Stimulated activated CD4-positive, alpha-beta T cell treated with anti-CD3 and anti-CD28 coated beads, Interleukin-1b, Interleukin-23, amount 100 ng/mL, for 4 hours (primary cell): ENCODE data around the gene TRIM63.

ENCODE experiments used
- DNase-seq, 2 donors: peaks; one replicate each; pipeline ENCODE4 v3.0.0-alpha.2; 2020; ENCODE audit warnings: low read depth in 2 of 2

Gene TRIM63

DNA sequence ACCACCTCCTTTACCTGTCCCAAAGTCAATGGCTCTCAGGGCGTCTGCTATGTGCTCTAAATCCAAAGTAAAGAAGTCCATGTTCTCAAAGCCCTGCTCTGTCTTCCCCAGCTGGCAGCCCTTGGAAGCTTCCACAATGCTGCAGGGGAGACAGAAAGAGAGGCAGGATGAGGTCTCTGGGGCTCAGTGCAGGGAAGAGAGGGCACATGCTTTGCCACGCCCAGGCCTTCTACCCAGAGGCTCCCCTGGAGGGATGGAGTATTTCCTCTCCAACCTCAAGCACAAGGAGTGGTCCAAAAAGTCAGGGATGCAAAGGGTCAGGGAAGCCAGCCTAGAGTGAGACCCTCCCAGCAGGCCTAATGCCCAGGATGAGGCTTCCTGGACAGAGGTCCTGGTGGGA is 10.2 kb downstream of the TRIM63 start:
- DNase-seq = no peak

DNA sequence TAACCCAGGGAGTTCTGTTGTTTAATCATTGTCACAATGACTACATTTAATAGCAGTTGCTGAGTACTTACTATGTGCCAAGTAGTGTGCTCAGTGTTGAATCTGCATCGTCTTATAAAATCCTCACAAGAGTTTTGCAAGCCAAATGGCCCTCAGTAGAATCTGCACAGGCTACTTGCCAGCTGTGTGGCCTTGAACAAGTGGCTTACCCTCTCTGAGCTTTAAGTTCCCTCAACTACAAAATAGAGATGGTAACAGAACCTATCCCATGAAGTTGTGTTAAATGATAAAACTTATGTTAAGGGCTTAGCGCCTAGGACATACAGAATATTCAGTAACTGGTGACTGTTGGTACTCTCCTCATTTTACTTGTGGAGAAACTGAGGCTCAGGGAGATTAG is 12.4 kb downstream of the TRIM63 start:
- DNase-seq = no peak

DNA sequence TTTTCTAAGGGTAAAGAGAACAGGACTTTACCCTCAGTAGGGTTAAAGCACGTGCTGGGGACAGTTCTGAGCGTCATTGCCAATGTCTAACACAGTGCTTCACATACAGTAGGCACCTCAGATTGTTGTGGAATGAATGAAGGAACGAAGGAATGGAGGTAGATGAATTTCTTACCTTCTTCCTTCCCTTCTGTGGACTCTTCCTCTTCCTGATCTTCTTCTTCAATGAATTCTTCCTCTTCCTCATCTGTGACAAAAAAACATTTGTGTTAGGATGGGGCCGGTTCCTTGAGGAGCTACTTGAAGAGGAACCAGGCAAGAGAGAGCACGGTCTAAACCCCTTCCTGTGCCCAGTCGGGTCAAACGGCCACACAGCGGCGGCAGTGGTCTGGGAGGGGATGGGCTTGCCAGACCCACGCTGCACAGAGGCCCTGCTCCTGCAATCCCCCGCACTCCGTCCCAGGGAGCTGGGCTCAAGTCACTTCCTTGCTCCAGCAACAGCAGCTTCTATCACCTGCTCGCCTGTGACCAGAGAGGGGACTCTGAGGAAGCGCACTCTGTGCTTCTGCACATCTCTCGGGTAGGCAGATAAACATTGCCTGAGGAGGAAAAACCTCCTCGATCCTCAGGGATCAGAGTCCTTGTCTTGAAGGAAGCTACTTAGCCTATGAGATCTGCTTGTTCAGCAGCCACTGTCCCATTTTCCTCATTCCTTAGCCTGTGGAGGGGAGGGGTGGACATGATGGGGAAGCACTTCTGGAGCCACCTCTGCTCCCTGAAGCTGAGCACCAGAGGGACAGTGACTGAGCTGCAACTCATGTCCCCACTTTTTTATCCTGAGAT is 13.5 kb downstream of the TRIM63 start:
- DNase-seq = no peak

- no peak for DNase-seq
Observed at GRCh38 chr1:26050248-26050640, 17.2 kb downstream of the TRIM63 start.

DNA sequence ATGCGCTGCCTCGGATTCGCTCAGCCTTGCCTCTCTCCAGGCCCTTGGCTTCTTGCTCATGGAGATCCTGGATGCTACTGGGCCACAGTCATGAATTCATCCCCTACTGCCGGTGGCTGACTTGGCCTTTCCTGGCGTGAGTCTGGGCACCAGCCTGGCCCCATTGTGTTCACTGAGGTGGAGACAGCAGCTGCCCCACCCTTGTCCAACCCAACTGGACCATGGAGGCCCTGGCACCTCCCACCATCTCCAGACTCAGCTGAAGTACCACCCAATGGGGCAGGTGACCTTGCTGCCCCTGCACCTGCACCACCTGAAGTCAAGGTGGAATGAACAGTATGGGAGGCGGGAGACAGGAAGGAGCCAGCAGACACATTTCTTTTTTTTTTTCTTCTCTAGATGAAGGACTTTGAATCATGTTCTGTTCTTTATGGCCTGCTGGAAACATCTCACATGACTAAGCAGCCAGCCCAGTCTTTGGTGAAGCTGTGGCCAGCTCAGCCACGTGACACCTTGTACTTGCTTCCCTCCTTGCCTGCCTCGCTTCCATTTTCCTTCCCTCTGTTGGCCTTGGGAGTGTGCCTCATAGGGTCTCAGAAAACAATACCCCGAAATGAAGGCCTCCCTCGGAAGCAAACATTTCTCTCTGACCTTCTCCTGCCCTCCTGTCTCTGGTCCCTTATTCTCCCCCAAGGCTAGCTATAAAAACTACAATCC is 17.7 kb downstream of the TRIM63 start:
- no peak for DNase-seq

DNA sequence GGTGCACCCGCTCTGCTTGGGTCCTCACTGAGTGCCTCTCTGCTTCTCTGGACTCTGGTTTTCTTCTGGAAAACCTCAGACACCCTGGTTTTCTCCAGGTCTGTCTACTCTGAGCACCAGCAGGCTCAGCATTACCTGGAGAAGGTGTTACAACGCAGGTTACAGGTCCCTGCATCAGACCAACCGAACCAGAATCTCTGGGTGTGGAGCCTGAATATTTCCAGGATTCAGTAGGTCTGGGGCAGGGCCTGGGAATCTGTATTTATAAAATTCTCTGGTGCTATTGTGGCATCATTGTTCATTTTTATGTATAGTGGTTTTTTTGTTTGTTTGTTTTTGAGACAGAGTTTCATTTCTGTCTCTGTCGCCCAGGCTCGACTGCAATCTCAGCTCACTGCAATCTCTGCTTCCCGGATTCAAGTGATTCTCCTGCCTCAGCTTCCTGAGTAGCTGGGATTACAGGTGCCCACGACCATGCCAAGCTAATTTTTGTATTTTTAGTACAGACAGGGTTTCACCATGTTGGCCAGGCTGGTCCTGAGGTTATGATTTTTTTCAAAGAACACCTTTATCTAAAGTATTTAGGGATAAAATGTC is 20.1 kb downstream of the TRIM63 start:
- DNase-seq = no peak

- no peak for DNase-seq
Observed at GRCh38 chr1:26046246-26047095, 21.0 kb downstream of the TRIM63 start.

DNA sequence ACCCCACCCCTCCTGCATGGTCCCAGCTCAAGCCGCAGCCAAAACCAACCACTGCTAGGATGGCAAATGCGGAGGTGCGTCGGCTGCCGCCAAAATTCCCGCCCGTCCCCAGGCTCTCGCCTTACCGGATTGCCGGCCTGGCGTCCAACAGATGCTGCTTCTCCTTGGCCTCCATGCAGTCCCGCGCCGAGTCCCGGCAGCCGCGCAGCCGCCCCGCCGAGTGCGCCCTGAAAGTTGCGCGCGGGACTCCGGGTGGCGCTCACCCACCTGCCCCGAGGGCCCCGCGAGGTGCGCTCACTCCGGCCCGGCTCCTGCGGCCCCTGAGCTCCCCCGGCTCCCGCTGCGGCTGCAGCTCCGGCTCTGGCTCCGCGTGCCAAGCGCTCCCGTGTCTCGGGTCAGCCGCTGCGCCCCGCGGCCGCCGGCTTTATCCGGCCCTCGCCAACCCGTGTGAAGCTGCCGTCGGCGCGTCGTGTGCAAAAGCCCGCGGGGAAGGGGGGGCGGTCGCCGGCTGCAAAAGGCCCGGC is 21.6 kb downstream of the TRIM63 start, which contains the start of gene SLC30A2:
Gene SLC30A2 (minus strand): TSS at position 397 of the 524 bp plus-strand sequence. CDS start 222 bp downstream, at position 175.
- no peak for DNase-seq

DNA sequence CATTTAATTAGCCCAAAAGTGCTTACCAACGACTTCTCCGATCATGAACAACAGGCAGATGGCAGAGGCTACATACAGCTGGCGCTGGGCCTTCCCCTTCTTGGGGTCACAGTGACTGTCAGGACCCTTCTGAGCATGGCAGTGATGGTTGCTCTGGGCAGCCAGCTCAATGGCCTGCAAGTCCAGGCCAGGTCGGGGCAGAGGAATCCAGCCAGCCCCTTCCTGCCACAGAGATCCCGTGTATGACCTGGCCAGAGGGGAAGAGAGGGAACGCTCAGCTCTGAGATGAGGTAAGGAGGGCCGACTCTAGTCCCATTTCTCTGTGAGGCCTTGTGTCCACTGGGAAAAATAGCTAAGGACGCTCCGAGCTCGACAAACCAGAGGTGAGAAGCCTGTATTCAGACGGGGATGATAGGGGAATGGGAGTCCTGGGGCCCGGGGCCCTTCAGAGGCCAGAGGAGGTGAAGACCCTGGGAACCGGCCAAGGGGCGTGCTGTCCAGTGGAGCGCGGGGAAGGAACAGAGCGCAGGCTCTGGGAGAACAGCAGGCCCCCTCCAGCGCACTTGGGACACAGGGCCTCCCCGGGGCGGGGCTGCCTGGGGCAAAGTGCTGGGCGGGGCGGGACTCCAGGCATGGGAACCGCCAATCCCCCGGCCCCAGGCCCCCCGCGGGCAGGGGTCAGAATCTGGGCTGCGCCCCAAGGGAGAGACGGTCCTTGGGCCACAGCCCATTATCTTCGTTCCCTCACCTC is 22.3 kb downstream of the TRIM63 start:
- no peak for DNase-seq

GRCh38 chr1:26044414-26044813 is 23.0 kb downstream of the TRIM63 start:
- no peak for DNase-seq

DNA sequence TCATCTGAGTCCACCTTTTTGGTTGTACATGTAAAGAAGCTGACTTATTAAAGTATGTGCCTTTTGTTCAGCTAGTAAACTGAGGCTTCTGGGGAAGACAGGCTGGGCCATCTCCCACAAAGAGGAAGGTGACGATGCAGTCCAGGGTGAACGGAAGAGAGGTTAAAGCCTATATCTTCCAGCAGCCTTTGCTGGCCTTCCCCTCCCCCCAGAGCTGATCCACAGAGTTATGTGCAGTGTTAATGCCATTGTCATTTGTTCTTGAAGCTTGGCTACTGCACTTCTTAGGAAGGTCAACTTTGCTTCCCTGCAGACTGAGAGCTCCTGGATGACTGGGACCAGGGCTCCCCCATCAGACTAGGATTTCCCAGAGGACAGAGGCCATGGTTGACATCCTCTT is 23.7 kb downstream of the TRIM63 start:
- no peak for DNase-seq

- no peak for DNase-seq
Observed at GRCh38 chr1:26041978-26042377, 25.5 kb downstream of the TRIM63 start.

- DNase-seq = no peak
Observed at GRCh38 chr1:26041401-26041800, 26.0 kb downstream of the TRIM63 start.

DNA sequence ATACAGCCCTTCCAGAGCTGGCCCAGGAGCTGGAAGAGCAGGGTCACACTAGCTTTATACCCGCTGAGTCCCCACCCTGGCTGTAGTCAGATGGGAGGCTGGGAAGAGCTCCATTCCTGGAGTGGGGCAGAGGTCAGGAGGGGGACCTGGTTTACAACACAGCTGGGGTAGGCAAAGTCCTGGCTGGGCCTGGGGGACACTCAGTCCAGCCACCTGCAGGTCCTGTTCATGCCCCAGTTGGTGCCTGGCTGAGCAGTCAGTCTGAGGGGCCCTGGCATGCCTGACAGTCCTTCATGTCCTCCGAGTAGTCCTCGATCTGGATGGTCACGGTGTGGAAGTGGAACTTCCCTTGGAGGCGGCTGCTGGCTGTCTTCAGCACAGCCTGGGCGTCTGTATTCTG is 28.5 kb downstream of the TRIM63 start:
- no peak for DNase-seq

GRCh38 chr1:26038477-26038876 is 29.0 kb downstream of the TRIM63 start:
- DNase-seq = no peak

GRCh38 chr1:26037904-26038303 is 29.5 kb downstream of the TRIM63 start:
- DNase-seq = no peak

- no peak for DNase-seq
Observed at GRCh38 chr1:26036756-26037281, 30.6 kb downstream of the TRIM63 start.

- DNase-seq = peak; percentile 72 to 74
Observed at GRCh38 chr1:26035959-26036755, 31.3 kb downstream of the TRIM63 start.

DNA sequence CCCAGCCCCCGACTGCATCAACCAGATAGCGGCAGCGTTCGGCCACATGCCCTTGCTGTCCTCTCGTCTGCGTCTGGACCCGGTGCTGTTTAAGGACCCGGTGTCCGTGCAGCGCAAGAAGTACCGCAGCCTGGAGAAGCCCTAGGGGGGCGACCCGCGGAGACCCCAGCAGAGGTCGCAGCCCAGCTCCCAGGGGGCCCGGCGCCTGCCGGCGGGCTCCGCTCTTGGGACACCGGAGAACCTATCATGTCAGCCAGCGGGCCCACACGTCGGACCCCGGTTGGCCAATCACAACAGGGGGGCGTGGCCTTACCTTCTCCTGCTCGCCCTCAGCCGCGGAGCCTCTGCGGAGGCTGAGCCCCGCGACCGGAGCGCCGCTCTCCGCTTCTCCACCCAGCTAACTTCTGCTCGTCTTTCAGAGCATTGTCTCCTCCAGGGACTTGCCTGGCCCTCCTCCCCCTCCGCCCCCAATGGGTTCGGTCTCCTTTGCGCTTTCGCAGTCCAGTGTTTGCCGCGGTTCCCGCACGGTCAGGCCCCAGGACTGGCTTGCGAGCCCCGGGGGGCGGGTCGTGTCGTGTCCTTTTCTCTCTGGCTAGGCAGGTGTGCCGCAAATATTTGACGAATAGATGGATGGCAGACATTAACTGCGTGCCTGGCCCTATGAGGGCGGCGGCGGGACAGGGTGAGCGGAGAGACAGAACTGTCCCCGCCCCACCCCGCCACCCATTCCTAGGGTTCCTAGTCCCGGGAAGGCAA is 32.0 kb downstream of the TRIM63 start:
- DNase-seq = peak; percentile 87
